ENCODE measurements around the gene ZNF600.
"Not testable (repeated sequence)": the region's sequence is repeated elsewhere in the genome, so short reads cannot be mapped to it uniquely, and the experiment has no call there.

- not testable (repeated sequence) for TF ChIP-seq POLR2A, CTCF (IDR thresholded peaks at IDR 0.05)
Measured at GRCh38 chr19:52782864-52783263, 3.7 kb downstream of the ZNF600 start.
